HG02884 (cell line): ENCODE results near the gene ZNF616.

Source experiments
- ATAC-seq: cut with Tn5 transposase; IDR thresholded peaks from one replicate; pipeline ENCODE4 v1.9.1; 2021; ENCODE audit warnings: mild to moderate bottlenecking, moderate library complexity; ENCODE audit not compliant: unreplicated experiment

ZNF616 gene

DNA sequence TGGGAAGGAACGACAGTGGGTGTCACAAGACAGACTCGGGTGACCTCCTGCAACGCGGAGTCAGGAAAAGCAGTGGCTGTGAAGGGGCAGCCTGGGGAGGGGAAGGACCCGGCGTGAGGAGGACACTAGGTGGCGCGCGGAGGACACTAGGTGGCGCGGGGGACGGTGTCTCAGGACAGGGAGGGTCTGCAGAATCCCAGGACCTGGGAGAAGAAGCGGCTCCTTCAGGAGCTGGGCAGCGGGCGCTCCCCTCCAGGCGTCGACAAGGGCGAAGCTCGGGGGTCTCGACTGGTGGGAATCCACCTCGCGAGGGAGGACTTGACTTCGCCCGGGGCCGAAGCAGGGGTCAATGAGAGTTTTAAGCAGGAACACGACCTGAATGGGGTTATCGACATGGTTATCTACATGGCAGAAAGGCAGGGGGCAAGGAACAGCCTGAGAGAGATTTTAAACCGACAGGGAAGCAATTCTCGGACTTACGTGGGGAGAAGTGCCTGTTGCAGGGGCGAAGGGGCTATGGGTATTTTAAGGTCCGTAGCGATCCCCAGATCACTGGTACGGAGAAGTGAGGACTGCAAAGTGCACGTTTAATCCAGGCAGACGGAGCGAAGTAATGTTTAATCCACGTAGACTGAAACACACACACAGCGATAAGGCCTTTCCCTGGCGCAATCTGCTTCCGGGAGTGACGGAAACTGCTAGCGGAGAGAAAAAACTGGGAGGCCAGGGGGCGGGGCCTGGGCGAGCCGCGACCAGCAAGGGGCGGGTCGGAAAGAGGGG, at the start of gene ZNF616:
ZNF616 (minus strand) TSS at position 687 of the 780 bp plus-strand sequence. CDS start 9,426 bp downstream, outside the sequence.
- peak; percentile 44 for ATAC-seq

DNA sequence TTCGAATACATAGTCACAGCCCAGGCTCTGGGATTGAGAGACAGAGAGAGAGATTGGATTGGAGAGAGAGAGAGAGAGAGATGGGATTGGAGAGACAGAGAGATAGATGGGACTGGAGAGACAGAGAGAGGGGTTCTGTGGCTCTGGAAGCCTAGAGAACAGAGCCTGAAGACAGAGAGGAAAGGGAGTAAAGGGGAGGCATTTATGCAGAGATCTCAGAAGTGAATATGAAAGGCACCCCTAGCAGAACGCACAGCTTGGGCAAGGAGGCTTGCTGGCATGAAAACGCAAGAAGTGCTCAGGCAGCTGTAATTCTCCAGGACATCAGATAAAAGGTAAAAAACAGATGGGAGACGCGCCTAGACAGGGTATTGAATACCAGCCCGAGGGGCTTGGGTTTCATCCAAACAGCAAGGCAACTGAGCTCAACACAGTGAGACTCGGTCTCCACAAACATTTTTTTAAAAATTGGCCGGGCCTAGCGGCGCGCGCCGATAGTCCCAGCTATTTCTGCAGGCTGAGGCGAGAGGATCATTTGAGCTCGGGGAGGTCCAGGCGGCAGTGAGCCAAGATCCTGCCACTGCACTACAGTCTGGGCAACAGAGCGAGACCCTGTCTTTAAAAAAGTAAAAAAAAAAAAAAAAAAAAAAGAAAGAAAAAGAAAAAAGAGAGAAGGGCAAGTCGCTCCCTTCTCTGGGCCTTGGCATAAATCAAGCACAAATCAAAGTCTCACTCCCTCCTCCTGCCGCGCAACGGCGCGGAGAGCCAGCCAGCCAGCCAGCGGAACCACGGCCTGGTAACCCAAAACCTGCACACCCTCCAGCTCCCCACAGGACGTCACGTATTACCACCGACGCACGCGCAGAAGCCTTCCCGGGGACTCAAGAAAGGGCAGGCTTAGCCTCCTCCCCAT, 49.3 kb upstream of the ZNF616 start:
- ATAC-seq, result no peak

DNA sequence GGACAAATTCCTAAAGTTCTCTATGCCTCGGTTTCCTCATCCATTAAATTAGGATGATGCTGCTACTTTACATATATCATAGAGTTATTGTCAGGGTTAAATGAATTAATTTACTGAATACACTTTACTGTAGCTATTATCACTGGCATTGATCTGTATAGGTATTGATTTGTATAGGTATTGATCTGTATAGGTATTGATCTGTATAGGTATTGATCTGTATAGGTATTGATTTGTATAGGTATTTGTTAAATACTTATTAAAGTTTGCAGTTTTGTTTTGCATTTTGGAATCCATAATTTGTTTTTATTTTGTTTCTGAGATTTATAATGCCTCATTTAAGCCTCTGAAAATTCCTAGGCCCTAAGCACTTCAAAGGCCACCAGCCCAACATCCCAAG, 47.7 kb upstream of the ZNF616 start:
- ATAC-seq, result no peak

DNA sequence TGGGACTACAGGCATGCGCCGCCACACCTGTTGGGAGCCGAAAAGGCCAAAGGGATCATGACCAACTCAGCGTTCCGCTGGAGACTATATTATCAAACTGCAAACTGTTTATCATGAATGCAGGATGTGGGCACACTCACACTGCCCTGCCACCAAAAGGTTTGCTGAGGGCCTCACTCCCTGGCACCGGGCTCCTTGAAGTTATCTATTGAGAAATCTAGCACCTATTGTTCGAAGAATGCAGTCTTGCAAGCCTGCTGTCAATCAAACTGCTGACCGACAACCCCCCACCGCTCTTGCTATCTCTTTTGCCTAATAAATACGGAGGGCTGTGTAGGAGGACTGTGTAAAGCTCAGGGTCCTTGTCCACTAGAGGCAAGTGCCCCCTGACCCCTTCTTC, 36.8 kb upstream of the ZNF616 start:
- ATAC-seq, result no peak

DNA sequence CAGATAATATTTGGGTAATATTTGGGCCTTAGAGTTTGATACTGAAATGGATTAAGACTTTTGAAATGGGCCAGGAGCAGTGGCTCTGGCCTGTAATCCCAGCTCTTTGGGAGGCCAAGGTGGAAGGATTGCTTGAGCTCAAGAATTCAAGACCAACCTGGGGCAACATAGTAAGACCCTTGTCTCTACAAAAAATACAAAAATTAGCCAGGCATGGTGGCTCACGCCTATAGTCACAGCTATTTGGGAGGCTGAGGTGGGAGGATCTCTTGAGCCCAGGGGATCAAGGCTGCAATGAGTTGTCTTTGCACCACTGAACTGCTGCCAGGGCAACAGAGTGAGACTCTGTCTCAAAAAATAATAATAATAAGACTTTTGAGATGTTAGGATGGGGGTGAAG, 32.6 kb upstream of the ZNF616 start:
- no peak for ATAC-seq

DNA sequence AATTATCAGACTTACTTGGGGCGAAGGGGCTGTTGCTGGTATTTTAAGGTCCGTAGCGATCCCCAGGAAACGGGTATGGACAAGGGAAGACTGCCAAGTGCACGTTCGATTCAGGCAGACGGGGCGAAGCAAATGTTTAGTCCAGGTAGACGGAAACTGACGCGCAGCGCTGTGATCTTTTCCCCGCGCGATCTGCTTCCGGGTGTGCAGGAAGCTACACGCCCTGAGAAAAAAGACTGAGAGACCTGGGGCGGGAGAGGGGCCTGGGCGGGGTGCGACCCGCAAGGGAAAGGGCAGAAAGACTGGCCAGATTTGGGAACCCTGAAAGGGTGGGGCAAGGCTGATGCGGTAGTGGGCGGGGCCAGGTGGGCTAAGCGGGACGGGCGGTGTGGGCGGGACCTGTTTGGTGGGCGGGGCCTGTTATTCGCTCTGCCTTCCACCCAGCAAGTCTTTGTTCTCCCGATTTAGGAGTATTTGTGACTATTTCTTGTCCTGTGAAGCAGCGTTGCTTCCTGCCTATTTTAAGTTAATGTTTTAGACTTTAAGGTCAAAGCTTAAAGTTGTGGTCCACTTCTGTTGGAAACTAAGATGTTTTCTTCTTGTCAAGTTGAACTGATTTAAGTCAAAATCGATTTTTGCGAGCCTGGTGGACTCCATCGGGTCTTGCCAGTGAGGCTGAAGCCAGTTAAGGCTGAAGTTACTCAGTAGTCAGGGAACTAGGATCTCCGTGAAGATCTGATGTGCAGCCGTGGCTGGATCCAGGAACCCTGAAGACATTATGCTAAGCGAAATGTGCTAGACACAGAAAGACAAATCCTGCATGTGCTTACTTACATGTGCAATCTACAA, 31.8 kb upstream of the ZNF616 start, which contains the start of gene ZNF836:
ZNF836 (minus strand) TSS at position 301 of the 849 bp plus-strand sequence. CDS start 3,549 bp downstream, outside the sequence.
- ATAC-seq, result no peak

DNA sequence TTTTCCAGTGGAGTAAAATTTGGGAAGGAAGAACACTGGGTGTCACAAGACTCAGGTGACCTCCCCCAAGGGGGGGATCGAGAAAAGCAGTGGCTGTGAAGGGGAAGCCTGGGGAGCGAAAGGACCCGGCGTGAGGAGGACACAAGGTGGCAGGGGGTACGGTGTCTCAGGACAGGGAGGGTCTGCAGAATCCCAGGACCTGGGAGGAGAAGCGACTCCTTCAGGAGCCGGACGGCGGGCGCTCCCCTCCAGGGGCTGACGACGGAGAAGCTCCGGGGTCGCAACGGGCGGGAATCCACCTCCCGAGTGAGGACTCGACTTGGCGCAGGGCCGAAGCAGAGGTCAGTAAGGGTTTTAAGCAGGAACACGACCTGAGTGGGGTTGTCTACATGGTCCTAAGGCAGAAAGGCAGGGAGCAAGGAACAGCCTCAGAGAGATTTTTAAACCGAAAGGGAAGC, 31.2 kb upstream of the ZNF616 start:
- no peak for ATAC-seq

DNA sequence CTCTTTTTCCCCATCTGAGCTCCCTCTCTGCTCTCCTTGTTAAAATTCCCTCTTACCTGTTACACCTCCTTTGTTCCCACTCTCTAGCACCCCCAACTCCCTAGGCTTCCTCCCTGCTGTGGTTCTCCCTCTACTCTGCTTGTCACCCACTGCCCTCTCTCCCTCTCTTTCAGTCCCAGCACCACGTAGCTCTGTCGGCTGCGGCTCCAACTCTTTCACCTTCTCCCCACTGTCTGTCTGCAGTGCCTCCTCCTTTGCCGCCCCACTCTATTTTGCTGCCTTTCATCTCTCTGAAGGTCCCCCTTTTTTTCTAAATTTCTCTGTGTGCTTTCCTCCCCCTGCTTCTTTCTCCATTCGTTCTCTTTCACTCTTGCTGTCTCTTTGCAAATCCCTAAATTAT, 30.6 kb upstream of the ZNF616 start:
- no peak for ATAC-seq

DNA sequence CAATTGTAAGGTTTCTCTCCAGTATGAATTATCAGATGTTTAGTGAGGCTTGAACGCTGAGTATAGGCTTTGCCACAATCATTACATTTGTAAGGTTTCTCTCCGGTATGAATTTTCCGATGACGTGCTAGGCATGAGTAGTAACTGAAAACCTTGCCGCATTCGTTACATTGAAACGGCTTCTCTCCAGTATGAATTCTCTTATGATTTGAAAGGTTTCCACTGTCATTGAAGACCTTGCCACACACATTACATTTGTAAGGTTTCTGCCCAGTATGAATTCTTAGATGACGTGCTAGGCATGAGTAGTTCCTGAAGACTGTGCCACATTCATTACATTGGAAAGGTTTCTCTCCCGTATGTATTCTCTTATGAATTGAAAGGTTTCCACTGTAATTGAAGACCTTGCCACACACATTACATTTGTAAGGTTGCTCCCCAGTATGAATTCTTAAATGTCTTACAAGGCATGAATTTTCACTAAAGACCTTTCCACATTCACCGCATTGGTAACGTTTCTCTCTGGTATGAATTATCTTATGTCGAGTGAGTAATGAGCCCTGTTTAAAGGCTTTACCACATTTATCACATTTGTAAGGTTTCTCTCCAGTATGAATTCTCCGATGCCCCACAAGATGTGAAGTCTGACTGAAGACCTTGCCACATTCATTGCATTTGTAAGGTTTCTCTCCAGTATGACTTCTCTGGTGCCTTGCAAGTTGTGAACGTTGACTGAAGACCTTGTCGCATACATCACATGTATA, 16.0 kb upstream of the ZNF616 start:
- ATAC-seq, result no peak

DNA sequence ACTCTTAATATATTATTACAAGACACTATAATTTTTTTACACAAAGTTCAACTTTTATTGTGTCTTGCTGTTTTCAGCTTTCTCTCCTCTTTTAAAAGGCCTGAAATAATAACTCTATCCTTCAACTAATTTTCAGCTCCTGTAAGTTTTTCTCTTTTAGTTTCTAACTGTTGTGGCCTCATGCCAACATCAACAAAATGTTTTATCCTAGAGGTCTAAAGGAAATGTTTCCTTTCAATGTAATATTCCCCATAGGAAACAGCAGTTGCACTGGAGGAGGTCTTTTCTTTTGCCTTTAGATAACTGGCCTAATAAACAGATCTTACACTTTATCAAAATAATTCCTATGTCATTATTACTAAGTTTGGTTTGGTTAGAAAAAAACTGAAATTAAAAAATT, 8.5 kb upstream of the ZNF616 start:
- ATAC-seq, result no peak

DNA sequence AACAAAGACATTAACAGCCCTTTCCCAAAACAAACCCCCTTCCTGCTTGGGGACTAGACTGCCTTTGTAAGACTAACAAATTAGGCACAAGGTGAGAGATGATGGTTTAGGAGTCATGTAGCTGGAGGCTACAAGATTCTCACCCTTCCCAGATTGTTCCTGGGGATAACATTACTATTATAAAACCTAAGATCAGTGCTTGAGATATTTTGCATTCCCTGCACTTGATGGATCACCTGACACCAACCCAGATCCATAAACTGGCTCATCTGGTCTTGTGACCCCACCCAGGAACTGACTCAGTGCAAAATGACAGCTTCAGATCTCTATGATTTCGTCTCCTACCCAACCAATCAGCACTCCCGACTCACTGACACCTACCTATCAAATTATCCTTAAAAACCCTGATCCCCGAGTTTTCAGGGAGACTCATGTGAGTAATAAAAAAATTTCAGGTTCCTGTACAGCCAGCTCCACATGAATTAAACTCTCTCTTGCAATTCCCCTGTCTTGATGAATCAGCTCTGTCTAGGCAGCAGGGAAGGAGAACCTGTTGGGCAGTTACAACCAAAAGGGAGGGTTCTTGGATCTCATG, 2.4 kb upstream of the ZNF616 start:
- no peak for ATAC-seq

DNA sequence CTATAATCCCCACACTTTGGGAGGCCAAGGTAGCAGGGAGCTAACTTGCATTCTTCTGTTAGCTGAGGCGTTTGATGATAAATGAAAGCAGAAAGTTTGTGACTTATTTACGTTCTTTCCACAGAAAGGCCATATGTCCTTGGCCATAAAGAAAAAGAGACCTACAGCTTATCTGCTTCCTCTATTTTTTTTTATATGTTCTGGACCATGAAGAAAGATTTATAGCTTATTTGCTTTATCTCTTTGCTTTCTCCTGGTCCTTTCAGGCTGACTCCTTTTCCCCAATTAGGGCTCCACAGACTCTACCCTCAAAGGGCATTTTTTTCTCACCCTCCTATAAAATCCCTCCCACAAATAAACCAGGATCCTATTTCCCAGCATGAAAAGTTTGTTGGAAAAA, 1.5 kb upstream of the ZNF616 start:
- no peak for ATAC-seq

DNA sequence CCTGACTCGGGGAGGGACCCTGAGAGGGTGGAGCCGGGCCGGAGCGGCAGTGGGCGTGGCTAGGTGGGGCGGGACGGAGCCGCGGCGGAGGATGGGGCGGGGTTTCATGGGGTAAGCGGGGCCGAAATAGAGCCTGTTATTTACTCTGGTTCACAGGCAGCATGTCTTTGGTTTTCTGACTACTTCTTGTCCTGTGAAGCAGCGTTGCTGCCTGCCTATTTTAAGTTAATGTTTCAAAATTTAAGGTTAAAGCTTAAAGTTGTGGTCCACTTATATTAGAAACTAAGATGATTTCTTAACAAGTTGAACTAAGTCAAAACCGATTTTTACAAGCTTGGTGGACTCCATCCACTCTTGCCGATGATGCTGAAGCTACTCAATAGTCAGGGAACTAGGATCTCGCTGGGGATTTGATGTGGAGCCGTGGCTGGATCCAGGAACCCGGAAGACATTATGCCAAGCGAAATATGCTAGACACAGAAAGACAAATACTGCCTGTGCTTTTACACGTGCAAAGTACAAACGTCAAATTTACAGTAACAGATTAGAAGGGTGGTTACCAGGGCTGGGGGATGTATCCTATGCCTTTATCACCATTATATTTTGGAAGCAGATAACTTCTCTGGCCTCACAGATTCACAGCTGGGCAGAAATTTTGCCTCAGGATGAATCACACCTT, 433 bp upstream of the ZNF616 start:
- ATAC-seq, result peak; percentile 92

DNA sequence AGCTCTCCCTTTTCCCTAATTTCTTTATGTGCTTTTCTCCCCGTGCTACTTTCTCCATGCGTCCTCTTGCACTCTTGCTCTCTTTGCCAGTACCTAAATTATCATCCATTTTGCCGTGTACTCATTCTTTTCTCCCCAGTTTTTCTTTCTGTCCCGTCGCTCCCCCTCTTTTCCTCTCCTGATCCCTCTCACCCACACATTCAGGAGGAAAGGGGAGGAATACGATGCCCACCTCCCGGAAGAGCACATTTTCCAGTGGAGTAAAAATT, 821 bp downstream of the ZNF616 start:
- no peak for ATAC-seq

DNA sequence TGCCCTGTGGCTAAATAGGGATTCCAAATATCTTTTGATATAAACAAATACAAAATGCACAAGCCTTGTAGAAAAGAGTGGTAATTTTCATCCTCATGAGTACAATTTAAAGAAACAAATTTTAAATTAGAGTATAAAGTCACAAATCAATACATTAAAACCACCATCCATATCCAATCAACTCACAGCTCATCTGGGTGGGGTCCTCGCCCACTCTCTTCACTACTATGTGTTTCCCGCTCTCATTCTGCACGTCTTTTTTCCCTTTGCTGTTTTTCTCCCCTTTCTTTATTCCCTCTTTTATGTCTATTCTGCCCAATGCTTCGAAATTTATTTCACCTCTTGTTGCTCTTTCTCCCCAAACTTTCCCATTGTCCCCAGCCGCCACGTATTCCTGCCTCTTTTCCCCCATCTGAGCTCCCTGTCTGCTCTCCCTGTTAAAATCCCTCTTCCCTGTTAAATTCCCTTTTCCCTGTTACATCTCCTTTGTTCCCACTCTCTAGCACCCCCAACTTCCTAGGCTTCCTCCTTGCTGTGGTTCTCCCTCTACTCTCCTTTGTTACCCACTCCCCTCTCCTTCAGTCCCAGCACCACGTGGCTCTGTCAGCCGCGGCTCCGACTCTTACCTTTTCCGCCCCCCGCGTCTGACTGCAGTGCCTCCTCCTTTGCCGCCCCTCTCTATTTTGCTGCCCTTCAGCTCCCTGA, 1.3 kb downstream of the ZNF616 start:
- no peak for ATAC-seq

DNA sequence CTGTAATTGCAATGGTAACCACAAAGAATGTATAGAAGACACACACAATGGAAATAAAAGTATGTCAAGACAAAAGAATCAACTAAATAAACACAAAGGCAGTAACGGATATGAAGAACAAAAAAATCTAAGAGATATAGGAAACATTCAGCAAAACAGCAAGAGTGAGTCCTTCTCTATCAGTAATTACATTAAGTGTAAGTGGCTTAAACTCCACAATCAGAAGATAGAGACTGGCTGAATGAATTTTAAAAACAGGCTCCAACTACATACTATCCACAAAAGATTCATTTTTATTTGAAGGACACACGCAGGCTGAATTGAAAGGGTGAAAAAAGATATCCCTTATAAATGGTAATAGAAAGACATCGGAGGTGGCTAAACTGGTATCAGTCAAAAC, 19.5 kb downstream of the ZNF616 start:
- ATAC-seq, result no peak

DNA sequence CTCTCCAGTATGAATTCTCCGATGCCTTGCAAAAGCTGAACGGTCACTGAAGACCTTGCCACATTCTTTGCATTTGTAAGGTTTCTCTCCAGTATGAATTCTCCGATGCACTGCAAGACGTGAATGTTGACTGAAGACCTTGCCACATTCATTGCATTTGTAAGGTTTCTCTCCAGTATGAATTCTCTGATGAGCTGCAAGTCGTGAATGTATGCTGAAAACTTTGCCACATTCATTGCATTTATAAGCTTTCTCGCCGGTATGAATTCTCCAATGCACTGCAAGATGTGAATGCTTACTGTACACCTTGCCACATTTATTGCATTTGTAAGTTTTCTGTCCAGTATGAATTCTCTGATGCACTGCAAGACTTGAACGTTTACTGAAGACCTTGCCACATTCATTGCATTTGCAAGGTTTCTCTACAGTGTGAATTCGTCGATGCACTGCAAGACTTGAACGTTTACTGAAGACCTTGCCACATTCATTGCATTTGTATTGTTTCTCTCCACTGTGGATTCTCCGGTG, 24.1 kb downstream of the ZNF616 start:
- ATAC-seq, result no peak

DNA sequence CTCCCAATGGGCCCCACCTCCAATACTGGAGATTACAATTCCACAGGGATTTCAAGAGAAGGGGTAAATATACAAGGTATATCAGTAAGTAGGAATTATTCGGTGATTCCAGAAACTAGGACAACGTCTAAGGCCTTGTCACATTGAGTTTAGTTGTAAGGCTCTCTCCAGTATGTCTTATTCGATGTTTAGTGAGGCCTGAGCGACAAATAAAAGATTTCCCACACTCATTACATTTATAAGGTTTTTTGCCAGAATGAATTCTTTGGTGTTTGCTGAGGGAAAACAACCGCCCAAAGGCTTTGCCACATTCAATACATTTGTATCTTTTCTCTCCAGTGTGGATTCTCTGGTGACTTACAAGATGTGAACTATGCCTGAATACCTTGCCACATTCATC, 25.0 kb downstream of the ZNF616 start:
- ATAC-seq, result no peak

DNA sequence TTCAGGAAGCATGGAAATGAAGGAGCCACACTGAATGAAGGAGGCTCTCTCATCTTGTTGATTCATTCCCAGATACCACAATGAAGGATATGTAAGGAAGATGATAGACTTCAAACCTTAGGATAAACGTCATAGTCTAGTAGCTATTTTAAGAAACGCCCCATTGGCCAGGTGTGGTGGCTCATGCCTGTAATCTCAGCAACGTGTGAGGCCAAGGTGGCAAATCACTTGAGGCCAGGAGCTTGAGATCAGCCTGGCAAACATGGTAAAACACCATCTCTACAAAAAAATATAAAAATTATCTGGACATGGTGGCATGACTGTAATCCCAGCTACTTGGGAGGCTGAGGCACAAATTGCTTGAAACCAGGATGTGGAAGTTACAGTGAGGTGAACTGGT, 27.1 kb downstream of the ZNF616 start:
- no peak for ATAC-seq
